Measurements from ENCODE around the gene SLC30A9.

Gene SLC30A9

DNA sequence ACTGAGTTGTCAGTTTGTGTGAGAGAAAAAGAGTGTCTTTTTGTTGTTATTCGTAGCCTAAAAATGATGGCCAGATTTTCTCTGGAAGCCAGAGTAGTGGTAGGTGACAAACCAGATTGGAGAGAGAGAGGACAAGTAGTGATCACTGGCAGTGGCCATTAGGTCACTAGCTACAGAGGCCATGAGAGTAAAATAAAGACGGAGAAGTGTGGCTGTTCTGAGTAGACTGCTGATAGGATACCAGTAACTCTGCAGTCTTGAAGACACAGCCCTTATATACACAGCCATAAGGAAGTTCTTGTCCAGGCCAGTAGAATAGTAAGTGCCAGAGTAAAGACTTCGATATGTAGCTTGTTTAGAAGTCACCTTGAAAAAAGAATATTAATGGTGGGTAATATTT, 7.7 kb downstream of the SLC30A9 start:
- H3K4me3 ChIP-seq (ENCODE audit: low read length), result no peak overlapping the region
- DNase-seq (ENCODE audit: low read depth), result no peak
- TF ChIP-seq, protein P1, sequence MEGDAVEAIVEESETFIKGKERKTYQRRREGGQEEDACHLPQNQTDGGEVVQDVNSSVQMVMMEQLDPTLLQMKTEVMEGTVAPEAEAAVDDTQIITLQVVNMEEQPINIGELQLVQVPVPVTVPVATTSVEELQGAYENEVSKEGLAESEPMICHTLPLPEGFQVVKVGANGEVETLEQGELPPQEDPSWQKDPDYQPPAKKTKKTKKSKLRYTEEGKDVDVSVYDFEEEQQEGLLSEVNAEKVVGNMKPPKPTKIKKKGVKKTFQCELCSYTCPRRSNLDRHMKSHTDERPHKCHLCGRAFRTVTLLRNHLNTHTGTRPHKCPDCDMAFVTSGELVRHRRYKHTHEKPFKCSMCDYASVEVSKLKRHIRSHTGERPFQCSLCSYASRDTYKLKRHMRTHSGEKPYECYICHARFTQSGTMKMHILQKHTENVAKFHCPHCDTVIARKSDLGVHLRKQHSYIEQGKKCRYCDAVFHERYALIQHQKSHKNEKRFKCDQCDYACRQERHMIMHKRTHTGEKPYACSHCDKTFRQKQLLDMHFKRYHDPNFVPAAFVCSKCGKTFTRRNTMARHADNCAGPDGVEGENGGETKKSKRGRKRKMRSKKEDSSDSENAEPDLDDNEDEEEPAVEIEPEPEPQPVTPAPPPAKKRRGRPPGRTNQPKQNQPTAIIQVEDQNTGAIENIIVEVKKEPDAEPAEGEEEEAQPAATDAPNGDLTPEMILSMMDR (IDR thresholded peaks at IDR 0.05; ENCODE audit: insufficient read depth, low read depth, low read length, missing control alignments), result no peak

DNA sequence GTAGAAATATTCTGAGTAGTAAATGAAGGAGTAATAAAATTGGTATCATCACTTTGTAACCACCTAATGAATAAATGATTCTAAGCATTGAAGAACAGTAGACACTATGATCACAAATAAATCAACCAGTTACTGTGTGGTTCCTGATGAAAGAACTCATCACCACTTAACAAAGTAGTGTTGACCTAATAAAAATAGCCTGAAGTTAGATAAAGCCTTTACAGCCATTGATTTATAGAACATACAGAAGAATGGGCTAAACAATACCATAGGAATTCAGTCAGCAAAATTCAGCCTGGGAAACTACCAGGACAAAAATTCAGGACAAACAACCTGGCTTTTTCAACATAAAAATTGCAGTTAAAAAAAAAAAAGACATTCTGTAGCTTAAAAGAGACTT, 9.0 kb downstream of the SLC30A9 start:
- H3K4me3 ChIP-seq (ENCODE audit: low read length), result no peak overlapping the region
- DNase-seq (ENCODE audit: low read depth), result no peak
- TF ChIP-seq, protein P1 (IDR thresholded peaks at IDR 0.05; ENCODE audit: insufficient read depth, low read depth, low read length, missing control alignments), result no peak

DNA sequence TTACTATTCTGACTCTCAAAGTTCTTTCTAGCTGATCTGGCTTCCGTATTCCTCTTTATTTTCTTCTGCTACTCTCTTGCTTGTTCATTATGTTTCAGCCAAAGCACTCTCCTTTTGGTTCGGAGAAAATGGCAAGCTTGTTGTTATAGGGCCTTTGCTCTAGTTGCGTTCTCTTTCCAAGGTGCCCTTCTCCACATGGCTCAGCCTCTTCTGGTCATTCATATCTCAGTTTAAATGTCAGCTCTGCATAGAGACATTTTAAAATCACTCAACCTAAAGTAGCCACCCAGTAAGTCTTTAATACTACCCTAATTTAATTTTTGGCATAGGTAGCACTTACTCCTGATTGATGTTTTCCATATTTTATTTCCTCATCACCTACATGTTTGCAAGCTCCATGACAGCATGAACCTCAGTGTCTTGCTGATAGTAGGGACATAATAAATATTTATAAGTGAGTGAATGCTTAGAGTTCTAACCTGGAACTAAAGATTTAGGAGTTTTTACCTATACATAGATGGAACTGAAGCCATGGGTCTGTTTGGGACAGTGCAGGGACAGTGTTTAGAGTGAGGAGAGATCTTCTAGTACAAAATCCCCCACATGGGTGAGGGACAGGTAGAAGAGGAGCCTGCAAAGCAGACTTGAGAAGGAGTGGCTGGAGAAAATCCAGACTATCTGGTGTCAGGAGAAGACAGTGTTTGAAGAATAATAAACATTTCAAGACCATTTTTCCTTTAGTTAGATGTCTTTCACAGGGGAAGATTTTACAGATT, 17.9 kb downstream of the SLC30A9 start:
- H3K4me3 ChIP-seq (ENCODE audit: low read length), result no peak overlapping the region
- TF ChIP-seq, protein P1 (IDR thresholded peaks at IDR 0.05; ENCODE audit: insufficient read depth, low read depth, low read length, missing control alignments), result no peak
- DNase-seq (ENCODE audit: low read depth), result no peak

DNA sequence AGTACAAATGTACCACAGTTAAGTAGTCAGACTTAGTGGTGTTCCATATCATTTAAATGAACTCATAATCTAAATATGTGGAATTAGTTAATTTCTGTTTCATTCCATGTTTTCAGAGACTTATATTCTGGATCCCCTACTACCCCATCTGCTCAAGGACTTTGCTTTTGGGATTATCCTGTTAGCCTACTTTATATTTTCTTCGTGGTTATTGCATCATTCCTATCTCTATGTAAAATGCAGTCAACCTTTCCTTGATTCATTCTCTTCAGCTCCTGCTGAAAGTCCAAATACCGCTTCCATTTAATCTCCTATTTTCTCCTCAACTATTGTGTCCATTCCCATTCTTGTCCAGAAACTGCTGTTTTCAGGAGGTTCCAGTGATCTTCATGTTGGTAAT, 25.1 kb downstream of the SLC30A9 start:
- TF ChIP-seq, protein P1 (IDR thresholded peaks at IDR 0.05; ENCODE audit: insufficient read depth, low read depth, low read length, missing control alignments), result no peak
- no peak overlapping the region for H3K4me3 ChIP-seq (ENCODE audit: low read length)
- no peak for DNase-seq (ENCODE audit: low read depth)

DNA sequence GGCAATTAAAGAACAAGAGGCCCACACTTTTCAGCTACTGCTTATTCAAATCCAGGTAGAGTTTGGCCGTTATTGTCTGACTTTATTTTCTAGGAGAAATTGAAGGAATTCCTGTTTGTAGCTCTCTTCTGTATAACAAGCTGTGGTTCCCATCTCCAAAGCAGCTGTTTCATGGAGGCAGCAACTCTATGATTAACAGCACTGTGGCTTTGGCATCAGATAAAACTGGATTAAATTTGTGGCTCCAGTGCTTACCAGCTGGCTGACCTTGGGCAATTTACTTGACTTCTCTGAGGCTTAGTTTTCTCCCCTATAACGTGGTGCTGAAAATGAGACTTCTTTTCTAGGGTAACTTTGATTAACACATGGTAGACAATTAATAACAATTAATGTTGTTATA, 28.1 kb downstream of the SLC30A9 start:
- no peak overlapping the region for H3K4me3 ChIP-seq (ENCODE audit: low read length)
- DNase-seq (ENCODE audit: low read depth), result no peak
- TF ChIP-seq, protein P1 (IDR thresholded peaks at IDR 0.05; ENCODE audit: insufficient read depth, low read depth, low read length, missing control alignments), result no peak

DNA sequence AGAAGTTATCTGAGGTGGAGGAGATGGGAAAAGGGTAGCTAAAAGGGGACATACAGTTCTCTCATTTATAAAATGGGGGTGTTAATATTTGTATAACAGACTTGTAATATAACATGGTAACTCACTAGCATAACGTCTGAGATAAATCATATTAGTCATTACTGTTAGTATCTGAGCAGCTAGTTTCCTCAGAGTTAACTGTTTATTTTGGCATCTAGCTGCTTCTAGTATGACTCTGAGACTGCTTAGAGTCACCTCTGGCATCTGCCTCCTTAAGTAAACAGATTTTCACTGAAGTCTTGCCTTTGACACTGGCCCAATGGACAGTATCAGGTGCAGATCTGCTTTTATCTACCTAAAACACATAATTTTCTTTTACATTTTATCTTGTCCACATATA, 58.1 kb downstream of the SLC30A9 start:
- DNase-seq (ENCODE audit: low read depth), result peak; percentile 63
- TF ChIP-seq, protein P1 (IDR thresholded peaks at IDR 0.05; ENCODE audit: insufficient read depth, low read depth, low read length, missing control alignments), result no peak
- H3K4me3 ChIP-seq (ENCODE audit: low read length), result no peak overlapping the region
